C1 segment of cervical spinal cord (tissue), 14 donors: ENCODE data around the gene LRRC75B.
"Not testable (repeated sequence)": the region's sequence is repeated elsewhere in the genome, so short reads cannot be mapped to it uniquely, and the experiment has no call there.

ENCODE experiments used
- DNase-seq, 14 donors: peaks; one replicate each; lab custom pipeline; 2025; lab: John Stamatoyannopoulos, UW

LRRC75B gene

GRCh38 chr22:24554313-24555164 lies 38.3 kb downstream of the LRRC75B start, which contains the start of gene GUCD1:
TSS of gene GUCD1 (minus strand) at chr22:24555138. CDS start at chr22:24554991, 147 bp downstream.
- peak in 5 of 14 donors; percentile 28 to 59 (median 48) for DNase-seq

GRCh38 chr22:24553597-24554312 lies 39.1 kb downstream of the LRRC75B start:
- peak in 1 of 14 donors; percentile 35 for DNase-seq

DNA sequence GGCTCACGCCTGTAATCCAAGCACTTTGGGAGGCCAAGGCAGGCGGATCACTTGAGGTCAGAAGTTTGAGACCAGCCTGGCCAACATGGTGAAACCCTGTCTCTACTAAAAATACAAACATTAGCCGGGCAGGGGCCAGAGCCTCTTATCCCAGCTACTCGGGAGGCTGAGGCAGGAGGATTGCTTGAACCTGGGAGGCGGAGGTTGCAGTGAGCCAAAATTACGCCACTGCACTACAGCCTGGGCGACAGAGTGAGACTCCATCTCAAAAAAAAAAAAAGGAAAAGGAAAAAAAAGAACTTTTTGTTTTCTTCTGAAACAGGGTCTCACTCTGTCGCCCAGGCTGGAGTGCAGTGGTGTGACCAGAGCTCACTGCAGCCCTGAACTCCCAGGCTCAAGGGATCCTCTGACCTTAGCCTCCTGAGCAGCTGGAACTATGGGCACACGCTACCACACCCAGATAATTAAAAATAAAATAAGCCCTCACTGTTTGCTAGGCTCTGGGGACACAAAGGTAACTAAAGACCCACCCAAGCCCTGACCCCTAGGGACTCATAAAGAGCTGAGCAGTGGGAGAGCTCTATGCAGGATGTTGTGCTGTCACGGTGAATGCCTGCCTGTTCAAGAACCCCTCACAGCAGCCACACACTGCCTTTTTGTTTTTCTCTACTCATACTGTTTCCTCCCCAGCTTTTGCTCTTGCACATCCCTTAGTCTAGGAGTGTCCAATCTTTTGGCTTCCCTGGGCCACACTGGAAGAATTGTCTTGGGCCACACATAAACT lies 40.2 kb downstream of the LRRC75B start:
- not testable (repeated sequence) for DNase-seq

DNA sequence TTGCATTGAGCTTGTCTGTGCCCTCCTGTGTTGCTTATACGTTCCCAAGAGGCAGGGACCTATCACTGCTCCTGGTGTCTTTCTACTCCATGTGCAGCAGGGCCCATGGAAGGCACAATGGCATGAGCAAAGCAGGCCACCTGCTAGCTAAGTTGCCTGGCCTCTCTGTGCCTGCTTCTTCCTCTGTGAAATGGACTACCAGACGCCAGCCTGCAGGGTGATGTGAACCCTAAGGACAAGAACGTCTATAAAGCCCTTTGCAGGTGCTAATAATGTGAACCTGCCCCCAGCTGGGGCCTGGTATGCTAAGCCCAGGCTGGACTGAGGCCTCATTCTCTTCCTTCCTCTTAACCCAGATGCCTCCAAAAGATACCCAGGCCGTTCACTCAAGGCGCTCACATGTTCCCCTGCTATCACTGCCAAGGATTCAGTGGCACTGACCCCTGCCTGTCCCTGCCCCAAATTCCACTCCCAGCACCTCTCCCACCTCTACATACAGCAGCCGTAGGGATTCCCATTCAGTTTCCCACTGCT lies 41.9 kb downstream of the LRRC75B start:
- DNase-seq: no peak

DNA sequence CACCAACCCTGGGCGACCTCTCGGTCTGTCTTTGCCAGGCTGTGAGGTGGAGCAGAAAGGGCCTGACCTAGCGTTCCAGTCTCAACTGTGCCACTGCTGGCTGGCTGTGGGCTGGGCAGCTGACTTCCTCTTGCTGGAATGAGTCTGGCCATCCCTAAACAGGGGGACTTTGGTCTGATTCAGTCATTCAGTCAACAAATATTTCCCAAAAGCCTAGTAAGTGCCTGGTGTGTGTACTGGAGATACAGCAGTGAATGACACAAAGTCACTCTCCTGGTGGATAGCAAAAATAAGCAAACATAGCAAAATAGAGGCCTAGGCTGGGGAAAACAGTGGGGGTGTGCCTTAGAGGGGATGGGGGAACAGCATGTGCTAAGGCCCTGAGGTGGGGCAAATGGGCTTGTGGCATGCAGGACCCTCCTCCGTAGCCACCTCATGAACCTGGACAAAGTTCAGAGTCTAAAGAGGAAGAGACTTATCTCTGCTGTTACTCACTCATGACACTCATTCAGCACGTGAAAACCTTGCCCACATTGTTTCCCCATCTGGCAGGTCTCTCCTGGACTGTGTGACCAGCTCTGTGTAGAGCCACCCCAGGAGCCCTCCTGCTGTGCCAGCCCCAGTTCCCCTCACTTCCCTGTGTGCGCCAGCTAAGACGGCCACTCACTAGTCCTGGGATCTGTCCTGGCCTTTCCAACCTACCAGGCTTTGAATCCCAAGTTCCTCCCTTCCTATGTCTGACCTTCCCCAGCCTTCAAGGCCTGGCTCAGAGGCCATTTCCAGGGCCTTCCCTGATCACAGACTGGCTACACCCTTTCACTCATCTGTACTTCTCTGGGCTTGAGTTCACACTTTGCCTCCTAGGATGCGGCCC lies 42.6 kb downstream of the LRRC75B start:
- peak in 1 of 14 donors; percentile 17 for DNase-seq

- no peak for DNase-seq
These were observed 44.1 kb downstream of the LRRC75B start for GRCh38 chr22:24548812-24549211.

GRCh38 chr22:24543679-24544243 lies 49.1 kb downstream of the LRRC75B start:
- no peak for DNase-seq

GRCh38 chr22:24543185-24543601 lies 49.7 kb downstream of the LRRC75B start:
- no peak for DNase-seq

- peak in 6 of 14 donors; percentile 5 to 24 (median 10) for DNase-seq
These were observed 50.2 kb downstream of the LRRC75B start for GRCh38 chr22:24542641-24543040.

DNA sequence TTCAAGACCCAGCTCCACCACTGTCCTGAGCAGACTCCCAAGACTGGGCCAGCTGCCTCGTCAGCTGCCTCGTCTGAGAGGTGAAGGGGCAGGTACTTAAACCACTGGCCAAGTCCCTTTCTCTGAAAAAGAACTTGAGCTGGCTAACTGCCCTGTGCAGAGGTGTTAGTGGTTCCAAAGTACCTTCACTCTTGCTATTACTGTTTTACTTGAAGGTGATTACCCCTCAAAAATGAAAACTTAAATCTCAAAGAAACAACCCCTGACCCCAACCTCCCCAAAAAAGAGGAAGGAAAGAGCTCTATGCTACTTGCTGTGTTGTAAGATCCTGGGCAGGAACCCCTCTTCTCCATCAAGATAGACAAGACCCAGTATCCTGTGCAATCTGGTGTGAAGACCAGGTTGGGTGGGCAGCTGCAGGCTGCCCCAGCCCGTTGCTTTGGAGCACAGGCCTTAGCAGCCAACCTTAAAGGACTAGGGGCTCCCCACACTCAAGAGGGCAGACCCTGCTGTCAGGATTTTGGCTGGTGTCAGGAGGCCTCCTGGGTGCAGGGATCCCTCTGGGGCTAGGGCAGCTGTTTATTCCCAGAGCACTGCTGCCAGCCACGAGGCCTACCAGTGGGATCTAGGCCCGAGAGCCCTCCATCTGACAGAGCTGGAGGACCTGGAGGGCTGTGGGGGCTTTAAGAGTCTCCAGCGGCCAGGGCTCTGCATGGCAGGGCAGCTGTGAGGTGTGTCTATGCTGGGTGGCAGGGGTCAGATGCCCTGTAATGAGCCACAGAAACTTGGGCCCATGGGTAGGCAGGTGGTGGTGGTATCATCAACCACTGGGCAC lies 51.0 kb downstream of the LRRC75B start:
- DNase-seq: no peak

DNA sequence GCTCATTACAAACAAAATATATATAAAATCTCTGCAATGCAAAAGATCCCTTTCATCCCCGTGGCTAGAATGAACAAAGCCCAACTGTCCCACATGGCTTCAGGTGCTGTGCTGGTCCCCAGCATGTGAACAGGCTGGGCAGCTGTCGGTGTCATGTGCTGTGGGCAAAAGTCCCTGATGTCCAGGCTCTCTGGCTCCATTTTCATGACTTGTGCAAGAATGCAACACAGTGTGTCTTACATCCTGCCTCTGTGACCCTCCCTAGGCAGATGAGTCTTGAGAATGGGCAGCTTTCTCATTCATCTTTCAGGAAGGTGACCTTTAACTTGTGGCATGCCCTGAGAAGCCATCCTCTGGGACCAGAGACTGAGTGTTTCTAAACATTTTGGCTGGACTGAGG lies 52.4 kb downstream of the LRRC75B start:
- peak in 1 of 14 donors; percentile 4 for DNase-seq

DNA sequence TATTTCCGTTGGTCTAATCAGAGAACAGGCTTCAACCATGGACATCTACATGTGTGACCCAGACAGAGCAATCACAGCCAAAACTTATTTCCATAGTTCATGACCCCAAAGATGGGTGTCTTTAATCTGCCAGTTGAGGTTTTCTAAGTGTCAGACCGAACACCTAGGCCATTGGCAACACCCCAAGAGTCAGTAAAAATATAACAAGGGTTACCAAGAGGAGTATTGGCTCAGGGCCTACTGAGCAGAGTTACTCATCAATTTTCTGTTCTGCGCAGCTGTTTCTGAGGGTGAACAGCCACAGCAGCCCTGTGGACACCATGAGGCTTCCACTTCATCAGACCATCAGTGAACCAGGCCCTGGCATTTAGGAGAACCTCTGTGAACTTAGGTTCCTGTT lies 56.8 kb downstream of the LRRC75B start:
- no peak for DNase-seq
